ENCODE data around the gene ZCCHC7.
"Not testable (repeated sequence)": the region's sequence is repeated elsewhere in the genome, so short reads cannot be mapped to it uniquely, and the experiment has no call there.

Gene ZCCHC7

GRCh38 chr9:37382161-37382981, 262.0 kb downstream of the ZCCHC7 start:
- DNase-seq, result no peak

GRCh38 chr9:37382982-37383357, 262.6 kb downstream of the ZCCHC7 start:
- no peak for DNase-seq

GRCh38 chr9:37383393-37383792, 263.0 kb downstream of the ZCCHC7 start:
- no peak for DNase-seq

- no peak for DNase-seq
Observed at GRCh38 chr9:37383876-37384746, 263.7 kb downstream of the ZCCHC7 start.

- DNase-seq, result no peak
Observed at GRCh38 chr9:37385286-37385685, 264.9 kb downstream of the ZCCHC7 start.

- no peak for DNase-seq
Observed at GRCh38 chr9:37386988-37387387, 266.6 kb downstream of the ZCCHC7 start.

- peak; percentile 9 for DNase-seq
Observed at GRCh38 chr9:37390759-37391158, 270.4 kb downstream of the ZCCHC7 start.

GRCh38 chr9:37392272-37392671, 271.9 kb downstream of the ZCCHC7 start:
- DNase-seq, result no peak

GRCh38 chr9:37395229-37395628, 274.9 kb downstream of the ZCCHC7 start:
- DNase-seq, result no peak

GRCh38 chr9:37395663-37396062, 275.3 kb downstream of the ZCCHC7 start:
- no peak for DNase-seq

GRCh38 chr9:37397948-37398347, 277.6 kb downstream of the ZCCHC7 start:
- not testable (repeated sequence) for DNase-seq

- no peak for DNase-seq
Observed at GRCh38 chr9:37398464-37399025, 278.2 kb downstream of the ZCCHC7 start.

- no peak for DNase-seq
Observed at GRCh38 chr9:37399336-37399735, 279.0 kb downstream of the ZCCHC7 start.

- no peak for DNase-seq
Observed at GRCh38 chr9:37404590-37404989, 284.2 kb downstream of the ZCCHC7 start.

- DNase-seq, result no peak
Observed at GRCh38 chr9:37405350-37405749, 285.0 kb downstream of the ZCCHC7 start.

GRCh38 chr9:37405764-37406380, 285.5 kb downstream of the ZCCHC7 start:
- DNase-seq, result no peak

- no peak for DNase-seq
Observed at GRCh38 chr9:37406603-37407401, 286.4 kb downstream of the ZCCHC7 start.

- no peak for DNase-seq
Observed at GRCh38 chr9:37407468-37407867, 287.1 kb downstream of the ZCCHC7 start.

Measured in stimulated activated naive CD4-positive, alpha-beta T cell treated with Interleukin-2 at 50 U/mL for 16 hours (primary cell).